Coronary artery (tissue), 2 donors: ENCODE measurements around the gene CFB.
"Not testable (repeated sequence)": the region's sequence is repeated elsewhere in the genome, so short reads cannot be mapped to it uniquely, and the experiment has no call there.

Experiments used
- DNase-seq: peaks from one replicate; pipeline ENCODE4 v3.0.0-alpha.2; 2017; ENCODE audit warnings: low spot score
- H3K27ac ChIP-seq, 2 donors: fragments of 200-600 bp; sonication (generic); one replicate each; pipeline ENCODE4 v1.5.1; 2016 to 2019
- H3K4me3 ChIP-seq: fragments of 200-600 bp; sonication (generic); 2 replicates; pipeline ENCODE4 v1.5.1; 2016; ENCODE audit warnings: mild to moderate bottlenecking, moderate library complexity
- CTCF ChIP-seq: fragments of 200-600 bp; sonication (generic); IDR thresholded peaks from one replicate; pipeline ENCODE4 v1.5.1; 2019; ENCODE audit warnings: antibody characterized with exemption

CFB gene

GRCh38 chr6:31927863-31928671 lies 17.8 kb upstream of the CFB start:
- no peak for DNase-seq
- H3K27ac ChIP-seq, result peak overlapping the region in 1 of 2 donors; percentile 51
- TF ChIP-seq CTCF, result no peak
- peak overlapping the region; percentile 43 for H3K4me3 ChIP-seq

- Histone ChIP-seq H3K4me3 (peak overlapping the region; percentile 43), H3K27ac (no peak overlapping the region)
- TF ChIP-seq CTCF, result no peak
- DNase-seq, result no peak
Measured at GRCh38 chr6:31928672-31928939, 17.3 kb upstream of the CFB start.

GRCh38 chr6:31930962-31931361 lies 14.9 kb upstream of the CFB start:
- no peak overlapping the region for H3K27ac ChIP-seq
- no peak for DNase-seq
- no peak for TF ChIP-seq CTCF
- H3K4me3 ChIP-seq, result no peak overlapping the region

GRCh38 chr6:31932137-31932536 lies 13.8 kb upstream of the CFB start:
- H3K4me3 ChIP-seq, DNase-seq, H3K27ac ChIP-seq: not testable (repeated sequence)

- no peak for TF ChIP-seq CTCF
- Histone ChIP-seq H3K4me3 (no peak overlapping the region), H3K27ac (no peak overlapping the region)
- no peak for DNase-seq
Measured at GRCh38 chr6:31933537-31933936, 12.4 kb upstream of the CFB start.

- no peak for TF ChIP-seq CTCF
- no peak for DNase-seq
- H3K4me3 ChIP-seq, result no peak overlapping the region
- H3K27ac ChIP-seq, result no peak overlapping the region
Measured at GRCh38 chr6:31935021-31935420, 10.9 kb upstream of the CFB start.

GRCh38 chr6:31935823-31936222 lies 10.1 kb upstream of the CFB start:
- no peak for TF ChIP-seq CTCF
- no peak overlapping the region for H3K27ac ChIP-seq
- DNase-seq, result no peak

More at GRCh38 chr6:31935823-31936222, 10.1 kb upstream of the CFB start:
- H3K4me3 ChIP-seq, result no peak overlapping the region
